IPS DF 4.7 (cell line): ENCODE measurements around the gene KLHL36.
"Not testable (repeated sequence)": the region's sequence is repeated elsewhere in the genome, so short reads cannot be mapped to it uniquely, and the experiment has no call there.

ENCODE experiments used
- DNase-seq: peaks from one replicate; pipeline ENCODE4 v3.0.0-alpha.2; 2013; ENCODE audit warnings: low spot score; ENCODE audit errors: extremely low read depth

Gene KLHL36

GRCh38 chr16:84667600-84668309, 19.4 kb downstream of the KLHL36 start:
- no peak for DNase-seq

GRCh38 chr16:84670063-84670462, 21.8 kb downstream of the KLHL36 start:
- no peak for DNase-seq

GRCh38 chr16:84672276-84673202, 24.2 kb downstream of the KLHL36 start:
- DNase-seq, result no peak

- no peak for DNase-seq
Measured at GRCh38 chr16:84673203-84673535, 24.9 kb downstream of the KLHL36 start.

GRCh38 chr16:84673561-84673960, 25.2 kb downstream of the KLHL36 start:
- no peak for DNase-seq

GRCh38 chr16:84675423-84675822, 27.1 kb downstream of the KLHL36 start:
- DNase-seq, result no peak

- no peak for DNase-seq
Measured at GRCh38 chr16:84675884-84676283, 27.6 kb downstream of the KLHL36 start.

- DNase-seq, result no peak
Measured at GRCh38 chr16:84677017-84677803, 28.9 kb downstream of the KLHL36 start.

GRCh38 chr16:84677849-84678248, 29.5 kb downstream of the KLHL36 start:
- no peak for DNase-seq

- no peak for DNase-seq
Measured at GRCh38 chr16:84678541-84678940, 30.2 kb downstream of the KLHL36 start.

- no peak for DNase-seq
Measured at GRCh38 chr16:84680165-84680842, 32.0 kb downstream of the KLHL36 start.

GRCh38 chr16:84680843-84681629, 32.7 kb downstream of the KLHL36 start:
- no peak for DNase-seq

GRCh38 chr16:84683691-84684591, 35.6 kb downstream of the KLHL36 start:
- no peak for DNase-seq

- no peak for DNase-seq
Measured at GRCh38 chr16:84684592-84684965, 36.3 kb downstream of the KLHL36 start.

- no peak for DNase-seq
Measured at GRCh38 chr16:84685210-84685609, 36.9 kb downstream of the KLHL36 start.

- no peak for DNase-seq
Measured at GRCh38 chr16:84686707-84687298, 38.5 kb downstream of the KLHL36 start.

- no peak for DNase-seq
Measured at GRCh38 chr16:84687715-84688114, 39.4 kb downstream of the KLHL36 start.

GRCh38 chr16:84688163-84688562, 39.9 kb downstream of the KLHL36 start:
- DNase-seq, result not testable (repeated sequence)

- no peak for DNase-seq
Measured at GRCh38 chr16:84689111-84689510, 40.8 kb downstream of the KLHL36 start.
